GM19455 (cell line): ENCODE data around the gene BMP4.

Experiments
- ATAC-seq: cut with Tn5 transposase; IDR thresholded peaks from one replicate; pipeline ENCODE4 v1.9.1; 2021; ENCODE audit not compliant: unreplicated experiment

The BMP4 gene

GRCh38 chr14:53967606-53968005 lies 11.0 kb upstream of the BMP4 start:
- ATAC-seq = no peak

- ATAC-seq = no peak
These were observed 7.6 kb upstream of the BMP4 start for GRCh38 chr14:53964249-53964648.

- no peak for ATAC-seq
These were observed 6.9 kb upstream of the BMP4 start for GRCh38 chr14:53963320-53964227.

- no peak for ATAC-seq
These were observed 6.3 kb upstream of the BMP4 start for GRCh38 chr14:53962953-53963319.

- no peak for ATAC-seq
These were observed 2.0 kb upstream of the BMP4 start for GRCh38 chr14:53958628-53959027.

GRCh38 chr14:53957739-53958138 lies 1.1 kb upstream of the BMP4 start:
- ATAC-seq = no peak

- no peak for ATAC-seq
These were observed 776 bp downstream of the BMP4 start for GRCh38 chr14:53955671-53956426.

- ATAC-seq = no peak
These were observed 1.4 kb downstream of the BMP4 start for GRCh38 chr14:53955229-53955556.

GRCh38 chr14:53954551-53955228 lies 1.9 kb downstream of the BMP4 start:
- ATAC-seq = no peak

- ATAC-seq = no peak
These were observed 2.6 kb downstream of the BMP4 start for GRCh38 chr14:53953828-53954550.

- ATAC-seq = no peak
These were observed 3.4 kb downstream of the BMP4 start for GRCh38 chr14:53953002-53953827.

- ATAC-seq = no peak
These were observed 4.1 kb downstream of the BMP4 start for GRCh38 chr14:53952533-53952932.

GRCh38 chr14:53951627-53952303 lies 4.9 kb downstream of the BMP4 start:
- ATAC-seq = no peak

- no peak for ATAC-seq
These were observed 5.4 kb downstream of the BMP4 start for GRCh38 chr14:53951243-53951626.

- no peak for ATAC-seq
These were observed 6.4 kb downstream of the BMP4 start for GRCh38 chr14:53950031-53950793.

- ATAC-seq = no peak
These were observed 7.4 kb downstream of the BMP4 start for GRCh38 chr14:53949201-53949600.

GRCh38 chr14:53948205-53948884 lies 8.3 kb downstream of the BMP4 start:
- ATAC-seq = no peak

GRCh38 chr14:53947452-53948204 lies 9.0 kb downstream of the BMP4 start:
- ATAC-seq = no peak
